Ishikawa (cell line): ENCODE measurements around the gene ADAM17.

Experiments
- CEBPB ChIP-seq: IDR thresholded peaks from 2 replicates; pipeline ENCODE4 v1.6.1; 2012
- CREB1 ChIP-seq: IDR thresholded peaks from 2 replicates; pipeline ENCODE4 v1.6.1; 2012; ENCODE audit warnings: low read depth
- EGR1 ChIP-seq: IDR thresholded peaks from 2 replicates; pipeline ENCODE4 v1.6.1; 2012
- EP300 ChIP-seq: IDR thresholded peaks from 2 replicates; pipeline ENCODE4 v1.6.1; 2012; ENCODE audit warnings: borderline replicate concordance
- FOXM1 ChIP-seq: IDR thresholded peaks from 2 replicates; pipeline ENCODE4 v1.6.1; 2012; ENCODE audit warnings: low read depth, borderline replicate concordance
- NFIC ChIP-seq: IDR thresholded peaks from 2 replicates; pipeline ENCODE4 v1.6.1; 2012
- RAD21 ChIP-seq: IDR thresholded peaks from 2 replicates; pipeline ENCODE4 v1.6.1; 2012; ENCODE audit warnings: low read depth
- TAF1 ChIP-seq: IDR thresholded peaks from 2 replicates; pipeline ENCODE4 v1.6.1; 2012; ENCODE audit warnings: low read depth, mild to moderate bottlenecking
- TCF12 ChIP-seq: IDR thresholded peaks from 2 replicates; pipeline ENCODE4 v1.6.1; 2012; ENCODE audit warnings: low read depth
- TEAD4 ChIP-seq: IDR thresholded peaks from 2 replicates; pipeline ENCODE4 v1.6.1; 2012
- YY1 ChIP-seq: IDR thresholded peaks from 2 replicates; pipeline ENCODE4 v1.6.1; 2012; ENCODE audit warnings: low read depth
- ZBTB7A ChIP-seq: IDR thresholded peaks from 2 replicates; pipeline ENCODE4 v1.6.1; 2012; ENCODE audit warnings: low read depth
- TF ChIP-seq, protein P1 (sequence below): IDR thresholded peaks from 2 replicates; pipeline ENCODE4 v1.6.1; 2012
- TF ChIP-seq, protein P2 (sequence below): IDR thresholded peaks from 2 replicates; pipeline ENCODE4 v1.6.1; 2012; ENCODE audit warnings: low read depth, mild to moderate bottlenecking
- TF ChIP-seq, protein P3 (sequence below): IDR thresholded peaks from 2 replicates; pipeline ENCODE4 v1.6.1; 2012

Gene ADAM17

DNA sequence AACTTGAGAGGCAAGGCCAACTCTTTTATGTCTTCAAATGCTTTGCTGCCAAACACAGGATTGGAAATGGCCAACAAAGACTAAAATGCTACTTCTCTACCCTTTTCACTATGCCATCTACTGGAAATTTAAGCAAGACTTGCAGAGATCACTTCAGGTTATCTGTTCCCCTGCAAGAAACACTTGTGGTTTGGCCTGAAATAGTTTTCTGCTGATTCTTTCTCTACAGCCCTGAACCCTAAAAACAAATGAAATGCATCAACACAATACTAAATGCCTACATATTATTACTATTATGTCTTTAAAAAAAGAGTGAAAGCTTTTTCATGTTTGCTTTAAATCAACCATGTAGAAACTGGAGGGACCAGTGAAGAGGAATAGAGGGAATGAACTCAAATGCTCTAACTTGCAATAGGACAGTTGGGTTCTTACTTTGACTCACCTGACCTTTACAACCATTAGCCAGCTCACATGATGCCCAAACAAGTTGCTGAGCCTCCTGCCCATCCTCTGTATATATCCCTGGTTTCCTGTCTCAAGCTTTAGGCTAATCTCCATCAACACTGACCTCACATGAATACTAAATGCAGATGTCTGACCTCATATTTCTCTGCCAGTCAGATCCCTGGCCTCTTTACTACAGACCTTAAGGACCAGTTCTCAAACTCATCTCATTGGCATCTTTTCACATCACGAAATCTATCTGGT, 17.5 kb upstream of the ADAM17 start:
- TF ChIP-seq, protein P1, sequence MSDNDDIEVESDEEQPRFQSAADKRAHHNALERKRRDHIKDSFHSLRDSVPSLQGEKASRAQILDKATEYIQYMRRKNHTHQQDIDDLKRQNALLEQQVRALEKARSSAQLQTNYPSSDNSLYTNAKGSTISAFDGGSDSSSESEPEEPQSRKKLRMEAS: no peak
- TF ChIP-seq EGR1: no peak
- TF ChIP-seq CREB1: no peak
- TF ChIP-seq TAF1: no peak
- TF ChIP-seq RAD21: no peak
- TF ChIP-seq CEBPB: no peak
- no peak for TF ChIP-seq TCF12
- TF ChIP-seq TEAD4: no peak
- TF ChIP-seq FOXM1: no peak
- TF ChIP-seq ZBTB7A: no peak
- TF ChIP-seq YY1: no peak
- no peak for TF ChIP-seq NFIC
- TF ChIP-seq, protein P2, sequence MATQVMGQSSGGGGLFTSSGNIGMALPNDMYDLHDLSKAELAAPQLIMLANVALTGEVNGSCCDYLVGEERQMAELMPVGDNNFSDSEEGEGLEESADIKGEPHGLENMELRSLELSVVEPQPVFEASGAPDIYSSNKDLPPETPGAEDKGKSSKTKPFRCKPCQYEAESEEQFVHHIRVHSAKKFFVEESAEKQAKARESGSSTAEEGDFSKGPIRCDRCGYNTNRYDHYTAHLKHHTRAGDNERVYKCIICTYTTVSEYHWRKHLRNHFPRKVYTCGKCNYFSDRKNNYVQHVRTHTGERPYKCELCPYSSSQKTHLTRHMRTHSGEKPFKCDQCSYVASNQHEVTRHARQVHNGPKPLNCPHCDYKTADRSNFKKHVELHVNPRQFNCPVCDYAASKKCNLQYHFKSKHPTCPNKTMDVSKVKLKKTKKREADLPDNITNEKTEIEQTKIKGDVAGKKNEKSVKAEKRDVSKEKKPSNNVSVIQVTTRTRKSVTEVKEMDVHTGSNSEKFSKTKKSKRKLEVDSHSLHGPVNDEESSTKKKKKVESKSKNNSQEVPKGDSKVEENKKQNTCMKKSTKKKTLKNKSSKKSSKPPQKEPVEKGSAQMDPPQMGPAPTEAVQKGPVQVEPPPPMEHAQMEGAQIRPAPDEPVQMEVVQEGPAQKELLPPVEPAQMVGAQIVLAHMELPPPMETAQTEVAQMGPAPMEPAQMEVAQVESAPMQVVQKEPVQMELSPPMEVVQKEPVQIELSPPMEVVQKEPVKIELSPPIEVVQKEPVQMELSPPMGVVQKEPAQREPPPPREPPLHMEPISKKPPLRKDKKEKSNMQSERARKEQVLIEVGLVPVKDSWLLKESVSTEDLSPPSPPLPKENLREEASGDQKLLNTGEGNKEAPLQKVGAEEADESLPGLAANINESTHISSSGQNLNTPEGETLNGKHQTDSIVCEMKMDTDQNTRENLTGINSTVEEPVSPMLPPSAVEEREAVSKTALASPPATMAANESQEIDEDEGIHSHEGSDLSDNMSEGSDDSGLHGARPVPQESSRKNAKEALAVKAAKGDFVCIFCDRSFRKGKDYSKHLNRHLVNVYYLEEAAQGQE: no peak
- TF ChIP-seq, protein P3, sequence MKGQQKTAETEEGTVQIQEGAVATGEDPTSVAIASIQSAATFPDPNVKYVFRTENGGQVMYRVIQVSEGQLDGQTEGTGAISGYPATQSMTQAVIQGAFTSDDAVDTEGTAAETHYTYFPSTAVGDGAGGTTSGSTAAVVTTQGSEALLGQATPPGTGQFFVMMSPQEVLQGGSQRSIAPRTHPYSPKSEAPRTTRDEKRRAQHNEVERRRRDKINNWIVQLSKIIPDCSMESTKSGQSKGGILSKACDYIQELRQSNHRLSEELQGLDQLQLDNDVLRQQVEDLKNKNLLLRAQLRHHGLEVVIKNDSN: no peak

DNA sequence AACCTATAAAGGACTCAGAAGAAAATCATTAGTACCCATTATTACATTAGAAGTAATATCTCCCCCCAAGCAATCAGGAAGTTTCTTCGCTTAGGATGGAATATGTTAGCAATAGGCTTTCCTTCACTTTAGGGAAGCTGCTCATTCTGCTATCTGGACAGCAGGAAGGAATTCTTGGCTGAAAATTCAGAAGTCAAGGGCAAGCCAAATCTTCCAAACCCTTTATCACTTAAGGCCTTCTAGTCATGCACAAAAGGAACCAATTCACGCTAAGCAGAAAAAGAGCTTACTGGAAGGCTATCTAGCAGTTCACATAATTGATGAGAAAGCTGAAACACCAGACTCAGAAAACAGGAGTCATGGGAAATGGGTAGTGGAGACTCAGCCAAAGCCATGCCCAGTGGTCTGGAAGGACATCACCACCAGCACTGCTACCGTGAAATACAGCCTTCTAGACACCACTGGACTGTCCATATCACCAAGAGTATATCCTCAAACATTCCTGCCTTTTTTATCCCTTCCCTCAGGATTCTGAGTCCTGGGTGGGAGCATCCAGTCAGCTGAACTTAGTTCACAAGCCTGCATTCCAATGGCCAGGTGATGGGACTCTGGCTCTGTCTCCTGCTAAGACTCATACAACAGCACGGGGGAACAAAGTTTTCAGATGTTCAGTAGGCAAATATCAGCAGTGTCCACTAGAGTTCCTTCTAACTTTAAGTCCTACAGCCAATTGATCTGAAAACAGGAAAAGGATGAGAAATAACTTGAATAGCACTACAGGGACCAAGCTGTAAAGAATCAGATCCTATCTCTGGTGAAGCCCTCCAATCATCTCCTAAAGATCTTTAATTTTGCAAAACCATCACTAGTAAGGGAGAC, 14.8 kb upstream of the ADAM17 start:
- TF ChIP-seq NFIC (no peak), YY1 (no peak), ZBTB7A (no peak), EGR1 (no peak), CREB1 (no peak)

DNA sequence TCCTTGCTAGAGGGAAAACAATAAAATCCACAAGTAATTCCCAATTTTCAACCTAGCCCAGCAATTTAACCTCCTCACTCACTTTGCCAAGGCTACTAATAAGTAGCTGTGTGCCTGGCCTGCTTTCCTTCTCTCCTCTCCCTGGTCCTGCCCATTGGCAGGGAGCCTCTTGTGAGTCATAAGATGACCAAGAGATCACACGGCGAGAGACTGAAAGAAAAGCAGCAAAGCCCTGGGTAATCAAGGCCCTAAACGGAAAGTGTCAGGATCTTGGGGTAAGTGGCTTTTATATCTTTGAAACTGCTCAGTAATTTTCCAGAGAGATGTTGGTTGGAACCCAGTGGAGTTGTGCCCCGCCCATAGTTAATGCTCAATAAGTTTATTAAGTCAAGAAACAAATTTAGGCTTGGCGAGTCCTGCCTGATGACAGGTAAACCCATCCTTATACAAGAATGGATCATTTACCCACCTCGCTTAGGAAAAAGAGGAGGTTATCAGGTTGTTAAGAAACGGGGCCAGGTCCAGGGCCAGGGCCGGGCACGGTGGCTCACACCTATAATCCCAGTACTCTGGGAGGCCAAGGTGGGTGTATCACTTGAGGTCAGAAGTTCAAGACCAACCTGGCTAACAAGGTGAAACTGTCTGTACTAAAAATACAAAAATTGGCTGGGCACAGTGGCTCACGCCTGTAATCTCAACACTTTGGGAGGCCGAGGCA, 10.0 kb upstream of the ADAM17 start:
- TF ChIP-seq NFIC: no peak
- TF ChIP-seq RAD21: no peak
- TF ChIP-seq, protein P2: no peak
- TF ChIP-seq CEBPB: no peak
- TF ChIP-seq, protein P1: no peak
- no peak for TF ChIP-seq FOXM1
- no peak for TF ChIP-seq TCF12
- no peak for TF ChIP-seq YY1
- no peak for TF ChIP-seq ZBTB7A
- TF ChIP-seq TEAD4: no peak
- no peak for TF ChIP-seq EP300
- TF ChIP-seq CREB1: no peak
- TF ChIP-seq EGR1: no peak
- TF ChIP-seq, protein P3: no peak
- no peak for TF ChIP-seq TAF1

DNA sequence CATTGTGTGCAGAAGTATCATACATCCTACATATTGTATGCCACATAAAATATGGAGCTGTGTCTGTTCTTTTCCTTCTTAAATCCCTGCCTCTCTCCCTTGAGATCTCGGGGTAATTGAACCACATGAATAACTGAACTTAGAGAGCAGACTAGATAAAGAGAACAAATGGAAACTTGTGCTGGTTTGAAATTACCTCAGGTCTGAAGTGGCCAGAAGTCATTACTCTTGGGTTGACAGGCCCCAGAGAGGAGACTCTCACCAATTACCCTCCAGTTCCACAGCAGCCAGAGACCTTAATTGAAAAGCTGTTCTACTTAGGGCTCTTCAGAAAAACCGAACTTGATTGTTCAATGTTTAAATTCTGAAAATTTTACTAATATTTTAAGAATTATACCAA, 5.0 kb upstream of the ADAM17 start:
- TF ChIP-seq EGR1 (no peak), RAD21 (no peak), FOXM1 (no peak), TEAD4 (no peak), CEBPB (no peak), EP300 (no peak), TCF12 (no peak), NFIC (no peak), TAF1 (no peak), CREB1 (no peak)
- TF ChIP-seq, protein P3: no peak
- TF ChIP-seq, protein P1: no peak
- TF ChIP-seq, protein P2: no peak
